SJSA1 (cell line): Measurements from ENCODE around the gene DENND4B. TPM values are rescaled to one million over a fixed set of nuclear protein-coding genes. Genes with fewer than 3 reads are reported as not detected.
"Not testable (repeated sequence)": the region's sequence is repeated elsewhere in the genome, so short reads cannot be mapped to it uniquely, and the experiment has no call there.

Source experiments
- DNase-seq, 2 experiments: peaks; one replicate each; pipeline ENCODE4 v3.0.0-alpha.2; 2015 to 2020; ENCODE audit warnings: low spot score in 2 of 2, low read depth in 1 of 2
- H3K27ac ChIP-seq: fragments of 250-450 bp; sonication (Bioruptor Pico); 2 replicates; pipeline ENCODE4 v1.5.1; 2020; ENCODE audit warnings: mild to moderate bottlenecking, moderate library complexity
- H3K27me3 ChIP-seq: fragments of 250-450 bp; sonication (Bioruptor Pico); replicated peaks from 2 replicates; pipeline ENCODE4 v1.5.1; 2020; ENCODE audit warnings: mild to moderate bottlenecking, moderate library complexity
- H3K36me3 ChIP-seq: fragments of 250-450 bp; sonication (Bioruptor Pico); 2 replicates; pipeline ENCODE4 v1.5.1; 2020; ENCODE audit warnings: mild to moderate bottlenecking
- H3K4me1 ChIP-seq: fragments of 250-450 bp; sonication (Bioruptor Pico); replicated peaks from 2 replicates; pipeline ENCODE4 v1.6.1; 2021; ENCODE audit warnings: mild to moderate bottlenecking
- H3K4me3 ChIP-seq: fragments of 250-450 bp; sonication (Bioruptor Pico); 2 replicates; pipeline ENCODE4 v1.5.1; 2020; ENCODE audit warnings: mild to moderate bottlenecking
- H3K9me3 ChIP-seq: fragments of 250-450 bp; sonication (Bioruptor Pico); replicated peaks from 2 replicates; pipeline ENCODE4 v1.5.1; 2020; ENCODE audit warnings: mild to moderate bottlenecking
- total RNA-seq: library from RNA; depleted of rRNA; stranded (reverse); fragments of >200 nt; shearing (Covaris generic); gene quantifications from 2 replicates; pipeline ENCODE4 v1.2.3, GENCODE V29; 2014

DENND4B gene
- total RNA-seq, 1 experiment from 2014 or later = 12.6 TPM

DNA sequence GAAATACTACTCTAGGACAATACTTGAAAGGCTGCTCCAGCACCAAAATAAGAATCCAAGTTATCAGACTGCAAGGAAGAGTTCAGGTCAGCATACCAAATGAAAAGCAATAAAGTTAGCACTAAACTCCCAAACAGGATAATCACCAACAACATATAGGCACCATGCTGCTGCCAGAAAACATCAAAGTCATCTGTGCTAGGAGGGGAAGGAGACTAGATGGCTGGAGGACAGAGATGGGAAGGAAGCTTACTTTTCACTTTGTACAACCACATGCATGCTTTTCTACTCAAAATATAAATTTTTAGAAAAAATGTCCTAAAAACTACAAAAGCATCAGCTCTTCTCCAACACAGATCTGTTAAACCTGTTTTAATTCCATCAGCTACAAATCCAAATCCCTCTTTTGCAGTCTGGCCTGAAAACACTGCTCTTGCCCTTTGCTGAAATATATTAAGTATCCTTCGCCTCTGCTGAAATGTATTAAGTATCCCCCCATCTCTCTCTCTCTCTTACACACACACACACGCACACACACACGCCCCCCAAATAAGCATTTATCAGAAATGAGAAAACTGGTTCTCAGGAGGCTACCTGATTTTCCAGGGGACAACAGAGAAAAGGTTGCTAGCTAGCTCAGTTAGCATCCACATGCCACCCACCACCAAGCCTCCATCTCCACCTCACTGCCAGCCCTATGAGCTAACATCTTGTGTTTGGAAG lies 25.3 kb downstream of the DENND4B start:
- Histone ChIP-seq H3K4me1 (peaks cover 22% of the 10 kb centered on the region), H3K4me3 (peak overlapping the region; percentile 48), H3K27ac (no peak overlapping the region), H3K9me3 (no peaks in the 10 kb centered on the region), H3K36me3 (peaks cover 4% of the 10 kb centered on the region), H3K27me3 (no peaks in the 10 kb centered on the region)
- no peak for DNase-seq

- H3K4me1 ChIP-seq = peaks cover 22% of the 10 kb centered on the region
- no peak overlapping the region for H3K4me3 ChIP-seq
- H3K27me3 ChIP-seq = no peaks in the 10 kb centered on the region
- no peak overlapping the region for H3K27ac ChIP-seq
- H3K9me3 ChIP-seq = no peaks in the 10 kb centered on the region
- DNase-seq = no peak
- H3K36me3 ChIP-seq = peaks cover 4% of the 10 kb centered on the region
Observed at GRCh38 chr1:153919876-153920852, 26.4 kb downstream of the DENND4B start.

GRCh38 chr1:153916297-153916696 lies 30.2 kb downstream of the DENND4B start:
- no peaks in the 10 kb centered on the region for H3K9me3 ChIP-seq
- no peaks in the 10 kb centered on the region for H3K27me3 ChIP-seq
- DNase-seq = no peak
- no peak overlapping the region for H3K27ac ChIP-seq
- no peak overlapping the region for H3K4me3 ChIP-seq
- H3K4me1 ChIP-seq = peaks cover 11% of the 10 kb centered on the region; the same call in 1 of the 2 replicates
- H3K36me3 ChIP-seq = peaks cover 4% of the 10 kb centered on the region

DNA sequence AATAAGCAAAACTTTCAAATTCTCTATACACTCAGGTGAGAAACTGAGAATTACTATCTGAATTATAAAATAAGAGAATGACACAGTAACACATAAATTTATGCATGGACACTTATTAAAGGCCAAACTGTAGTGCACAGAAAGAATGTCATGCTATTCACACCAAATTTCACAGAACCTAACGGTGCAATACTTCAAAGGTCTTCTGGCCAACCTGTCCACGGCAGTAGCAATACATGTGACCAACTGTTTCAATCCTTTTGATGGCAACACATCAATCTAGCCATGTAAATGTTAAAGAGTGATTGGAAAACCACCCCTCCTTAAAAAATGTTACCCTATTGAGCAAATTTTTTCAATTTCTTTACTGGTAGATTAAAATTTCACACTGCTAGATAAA lies 34.2 kb downstream of the DENND4B start:
- H3K4me1 ChIP-seq = no peaks in the 10 kb centered on the region
- H3K4me3 ChIP-seq = no peak overlapping the region
- peaks cover 3% of the 10 kb centered on the region for H3K36me3 ChIP-seq
- no peak for DNase-seq
- no peaks in the 10 kb centered on the region for H3K27me3 ChIP-seq
- no peaks in the 10 kb centered on the region; the same call in 1 of the 2 replicates for H3K9me3 ChIP-seq
- no peak overlapping the region for H3K27ac ChIP-seq

DNA sequence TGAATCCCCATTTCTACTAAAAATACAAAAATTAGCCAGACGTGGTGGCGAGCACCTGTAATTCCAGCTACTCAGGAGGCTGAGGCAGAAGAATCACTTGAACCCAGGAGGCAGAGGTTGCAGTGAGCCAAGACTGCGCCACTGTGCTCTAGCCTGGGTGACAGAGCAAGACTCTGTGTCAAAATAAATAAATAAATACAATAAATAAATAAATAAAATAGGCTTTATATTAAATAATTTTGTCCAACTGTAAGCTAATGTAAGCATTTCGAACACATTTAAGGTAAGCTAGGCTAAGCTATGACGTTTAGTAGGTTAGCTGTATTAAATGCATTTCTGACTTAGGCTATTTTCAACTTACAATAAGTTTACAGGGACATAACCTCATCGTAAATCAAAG lies 36.0 kb downstream of the DENND4B start:
- not testable (repeated sequence) for H3K36me3 ChIP-seq, H3K9me3 ChIP-seq, H3K4me1 ChIP-seq, H3K4me3 ChIP-seq, H3K27me3 ChIP-seq, DNase-seq, H3K27ac ChIP-seq

- Histone ChIP-seq H3K36me3 (peaks cover 6% of the 10 kb centered on the region), H3K27ac (no peak overlapping the region), H3K27me3 (no peaks in the 10 kb centered on the region), H3K4me3 (no peak overlapping the region), H3K4me1 (no peaks in the 10 kb centered on the region), H3K9me3 (no peaks in the 10 kb centered on the region; the same call in 1 of the 2 replicates)
- peak in 1 of 2 experiments; percentile 12 for DNase-seq
Observed at GRCh38 chr1:153908071-153908470, 38.4 kb downstream of the DENND4B start.

GRCh38 chr1:153907134-153907533 lies 39.4 kb downstream of the DENND4B start:
- Histone ChIP-seq H3K4me1 (no peaks in the 10 kb centered on the region), H3K27me3 (no peaks in the 10 kb centered on the region), H3K36me3 (peaks cover 6% of the 10 kb centered on the region), H3K27ac (no peak overlapping the region), H3K9me3 (no peaks in the 10 kb centered on the region; the same call in 1 of the 2 replicates), H3K4me3 (no peak overlapping the region)
- DNase-seq = no peak

DNA sequence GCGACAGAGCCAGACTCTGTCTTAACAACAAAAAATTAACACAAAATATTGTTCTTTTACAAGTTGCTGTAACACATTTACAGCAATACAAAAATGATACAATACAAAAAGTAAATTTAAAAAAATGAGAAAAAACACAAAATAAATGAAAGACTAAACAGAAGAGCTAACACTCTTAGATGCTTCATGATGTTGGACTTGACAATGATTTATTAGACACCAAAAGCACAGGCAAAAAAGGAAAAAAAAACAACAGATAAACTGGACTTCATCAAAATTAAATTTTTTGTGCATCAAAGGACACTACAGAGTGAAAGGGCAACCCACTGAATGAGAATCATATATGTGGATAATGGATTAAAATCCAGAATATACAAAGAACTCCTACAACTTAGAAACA lies 40.1 kb downstream of the DENND4B start:
- no peak for DNase-seq
- Histone ChIP-seq H3K36me3 (peaks cover 6% of the 10 kb centered on the region), H3K4me1 (no peaks in the 10 kb centered on the region), H3K9me3 (no peaks in the 10 kb centered on the region; the same call in 1 of the 2 replicates), H3K27ac (no peak overlapping the region), H3K27me3 (no peaks in the 10 kb centered on the region), H3K4me3 (no peak overlapping the region)

DNA sequence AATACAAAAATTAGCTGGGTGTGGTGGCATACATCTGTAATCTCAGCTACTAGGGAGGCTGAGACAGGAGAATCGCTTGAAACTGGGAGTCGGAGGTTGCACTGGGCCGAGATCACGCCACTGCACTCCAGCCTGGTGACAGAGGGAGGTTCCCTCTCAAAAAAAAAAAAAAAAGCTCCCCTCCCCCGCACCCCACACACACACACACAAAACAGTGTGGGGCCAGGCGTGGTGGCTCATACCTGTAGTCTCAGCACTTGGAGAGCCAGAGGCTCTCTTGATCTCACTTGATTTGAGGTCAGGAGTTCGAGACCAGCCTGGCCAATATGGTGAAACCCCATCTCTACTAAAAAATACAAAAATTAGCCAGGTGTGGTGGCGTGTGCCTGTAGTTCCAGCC lies 40.6 kb downstream of the DENND4B start:
- not testable (repeated sequence) for H3K4me1 ChIP-seq, DNase-seq, H3K4me3 ChIP-seq, H3K9me3 ChIP-seq, H3K27ac ChIP-seq, H3K27me3 ChIP-seq, H3K36me3 ChIP-seq

DNA sequence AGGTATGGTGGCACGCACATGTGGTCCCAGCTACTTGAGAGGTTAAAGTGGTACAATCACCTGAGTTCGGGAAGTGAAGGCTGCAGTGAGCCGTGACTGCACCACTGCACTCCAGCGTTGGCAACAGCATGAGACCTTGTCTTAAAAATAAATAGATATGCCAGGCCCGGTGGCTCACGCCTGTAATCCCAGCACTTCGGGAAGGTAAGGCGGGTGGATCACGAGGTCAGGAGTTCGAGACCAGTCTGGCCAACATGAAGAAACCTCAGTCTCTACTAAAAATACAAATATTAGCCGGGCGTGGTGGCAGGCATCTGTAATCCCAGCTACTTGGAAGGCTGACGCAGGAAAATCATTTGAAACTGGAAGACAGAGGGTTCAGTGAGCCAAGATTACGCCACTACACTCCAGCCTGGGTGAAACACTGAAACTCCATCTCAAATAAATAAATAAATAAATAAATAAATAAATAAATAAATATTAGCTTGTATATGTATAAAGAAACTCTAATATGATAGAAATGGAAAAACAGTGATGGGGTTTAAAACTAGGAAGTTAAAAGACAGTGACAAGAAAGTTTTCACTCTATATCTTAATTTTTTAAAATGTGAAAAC lies 42.6 kb downstream of the DENND4B start:
- no peaks in the 10 kb centered on the region for H3K4me1 ChIP-seq
- no peak for DNase-seq
- no peak overlapping the region for H3K4me3 ChIP-seq
- no peak overlapping the region for H3K27ac ChIP-seq
- H3K9me3 ChIP-seq = no peaks in the 10 kb centered on the region
- no peaks in the 10 kb centered on the region for H3K27me3 ChIP-seq
- peaks cover 6% of the 10 kb centered on the region; the same call in 1 of the 2 replicates for H3K36me3 ChIP-seq

- 0 out of 2 replicates have a peak, but pooled peaks cover 5% of the 10 kb centered on the region for H3K36me3 ChIP-seq
- no peaks in the 10 kb centered on the region for H3K27me3 ChIP-seq
- no peaks in the 10 kb centered on the region for H3K4me1 ChIP-seq
- no peak overlapping the region for H3K27ac ChIP-seq
- H3K9me3 ChIP-seq = no peaks in the 10 kb centered on the region
- H3K4me3 ChIP-seq = no peak overlapping the region
- DNase-seq = no peak
Observed at GRCh38 chr1:153899509-153899908, 47.0 kb downstream of the DENND4B start.

GRCh38 chr1:153895866-153896265 lies 50.7 kb downstream of the DENND4B start:
- not testable (repeated sequence) for DNase-seq, H3K36me3 ChIP-seq, H3K4me3 ChIP-seq, H3K27ac ChIP-seq, H3K27me3 ChIP-seq, H3K4me1 ChIP-seq, H3K9me3 ChIP-seq

DNA sequence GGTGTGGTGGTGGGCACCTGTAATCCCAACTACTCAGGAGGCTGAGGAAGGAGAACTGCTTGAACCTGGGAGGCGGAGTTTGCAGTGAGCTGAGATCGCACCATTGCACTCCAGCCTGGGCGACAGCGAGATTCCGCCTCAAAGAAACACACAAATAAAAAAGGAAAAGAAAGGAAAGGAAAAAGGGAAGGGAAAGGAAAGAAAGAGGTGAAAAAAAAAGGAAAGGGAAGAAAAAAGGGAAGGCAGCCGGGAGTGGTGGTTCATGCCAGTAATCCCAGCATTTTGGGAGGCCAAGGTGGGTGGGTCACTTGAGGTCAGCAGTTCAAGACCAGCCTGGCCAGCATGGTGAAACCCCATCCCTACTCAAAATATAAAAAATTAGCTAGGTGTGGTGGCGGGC lies 55.5 kb downstream of the DENND4B start:
- H3K4me1 ChIP-seq, H3K4me3 ChIP-seq, H3K27ac ChIP-seq, DNase-seq, H3K9me3 ChIP-seq, H3K27me3 ChIP-seq, H3K36me3 ChIP-seq: not testable (repeated sequence)
